DND-41 (cell line): Measurements from ENCODE around the gene ANKRD12.

ENCODE experiments used
- CTCF ChIP-seq: IDR thresholded peaks from 2 replicates; pipeline ENCODE4 v1.5.1; 2012; ENCODE audit warnings: borderline replicate concordance, low read length, moderate library complexity, mild to moderate bottlenecking; ENCODE audit not compliant: poor library complexity, severe bottlenecking; ENCODE audit errors: extremely low read depth
- EZH2 ChIP-seq: IDR thresholded peaks from 3 replicates; pipeline ENCODE4 v1.6.1; 2012; ENCODE audit warnings: borderline replicate concordance, low read depth, mild to moderate bottlenecking, moderate library complexity, low read length, inconsistent platforms; ENCODE audit not compliant: severe bottlenecking

GRCh38 chr18:9204659-9205058, 68.1 kb downstream of the ANKRD12 start:
- TF ChIP-seq CTCF (no peak), EZH2 (no peak)
